Measurements from ENCODE around the gene GH1.

DNA sequence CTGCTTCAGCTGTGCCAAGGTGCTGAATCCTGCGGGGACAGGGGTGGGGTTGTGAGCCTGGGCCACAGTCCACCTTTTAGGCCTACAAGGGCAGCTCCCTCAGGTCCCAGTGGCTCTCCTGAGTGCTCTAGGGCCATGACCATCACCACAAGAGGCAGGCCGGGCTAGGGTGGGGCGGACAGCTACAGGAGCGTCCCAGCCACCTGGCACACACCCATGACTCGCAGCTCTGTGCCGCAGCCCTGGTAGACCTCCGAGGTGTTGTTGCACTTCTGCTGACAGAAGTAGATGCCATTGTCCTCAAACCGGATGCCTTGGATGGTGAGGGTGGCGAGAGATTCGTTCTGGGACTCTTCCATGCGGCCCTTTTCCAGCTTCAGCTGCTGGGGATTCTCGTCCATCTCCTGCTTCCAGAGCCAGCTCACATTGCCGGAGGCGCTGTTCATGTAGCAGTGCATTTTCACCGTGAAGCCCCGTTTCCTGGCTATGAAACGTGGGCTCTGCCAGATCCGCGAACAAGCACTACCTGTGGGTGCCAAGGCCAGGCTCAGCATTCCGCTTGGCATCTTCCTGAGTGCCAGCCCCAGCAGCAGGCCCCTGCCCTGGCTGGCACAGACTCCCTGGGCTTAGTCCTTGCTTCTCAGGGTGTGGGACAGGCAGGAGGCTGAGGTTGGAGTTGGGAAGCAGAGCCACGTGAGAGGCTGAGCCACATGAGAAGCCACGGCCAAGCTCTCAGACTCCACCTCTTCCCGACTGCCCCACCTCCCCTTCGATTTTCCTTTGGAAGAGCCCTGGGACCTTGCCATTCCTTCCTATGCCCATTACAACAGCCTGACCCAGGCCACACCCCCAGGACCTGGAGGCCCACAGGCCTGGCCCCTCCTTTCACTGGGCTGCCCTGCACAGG, 11.5 kb upstream of the GH1 start:
- TF ChIP-seq, protein P1, sequence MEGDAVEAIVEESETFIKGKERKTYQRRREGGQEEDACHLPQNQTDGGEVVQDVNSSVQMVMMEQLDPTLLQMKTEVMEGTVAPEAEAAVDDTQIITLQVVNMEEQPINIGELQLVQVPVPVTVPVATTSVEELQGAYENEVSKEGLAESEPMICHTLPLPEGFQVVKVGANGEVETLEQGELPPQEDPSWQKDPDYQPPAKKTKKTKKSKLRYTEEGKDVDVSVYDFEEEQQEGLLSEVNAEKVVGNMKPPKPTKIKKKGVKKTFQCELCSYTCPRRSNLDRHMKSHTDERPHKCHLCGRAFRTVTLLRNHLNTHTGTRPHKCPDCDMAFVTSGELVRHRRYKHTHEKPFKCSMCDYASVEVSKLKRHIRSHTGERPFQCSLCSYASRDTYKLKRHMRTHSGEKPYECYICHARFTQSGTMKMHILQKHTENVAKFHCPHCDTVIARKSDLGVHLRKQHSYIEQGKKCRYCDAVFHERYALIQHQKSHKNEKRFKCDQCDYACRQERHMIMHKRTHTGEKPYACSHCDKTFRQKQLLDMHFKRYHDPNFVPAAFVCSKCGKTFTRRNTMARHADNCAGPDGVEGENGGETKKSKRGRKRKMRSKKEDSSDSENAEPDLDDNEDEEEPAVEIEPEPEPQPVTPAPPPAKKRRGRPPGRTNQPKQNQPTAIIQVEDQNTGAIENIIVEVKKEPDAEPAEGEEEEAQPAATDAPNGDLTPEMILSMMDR (IDR thresholded peaks at IDR 0.05) = no peak
- TF ChIP-seq POLR2AphosphoS5 (IDR thresholded peaks at IDR 0.05) = no peak

Measured in transverse colon (tissue), 4 donors.